Left kidney (tissue), 8 donors: ENCODE measurements around the gene ARID1B. TPM values are rescaled to one million over a fixed set of nuclear protein-coding genes. Genes with fewer than 3 reads are reported as not detected.

Experiments used
- DNase-seq: peaks from one replicate; pipeline ENCODE4 v3.0.0-alpha.2; 2013
- long read RNA-seq, 8 donors: transcript quantifications; one replicate each; lab custom pipeline, GENCODE V29; 2026
- polyA plus RNA-seq: library from polyadenylated mRNA; unstranded; fragments of 120-200 nt; gene quantifications from one replicate; pipeline ENCODE4 v1.2.1, GENCODE V29; 2013; ENCODE audit not compliant: insufficient read length

The ARID1B gene
- polyA plus RNA-seq, result 87.7 TPM
- long read RNA-seq, donor 1, full-length matches to known transcripts, result 73 of 111 reads
- long read RNA-seq, donor 1, partial matches to known transcripts, result 38 of 111 reads
- long read RNA-seq, donor 1, other reads (novel, unspliced or antisense), result 0 of 111 reads
- long read RNA-seq, donor 2, full-length matches to known transcripts, result 68 of 74 reads
- long read RNA-seq, donor 2, partial matches to known transcripts, result 6 of 74 reads
- long read RNA-seq, donor 2, other reads (novel, unspliced or antisense), result 0 of 74 reads
- long read RNA-seq, donor 3, full-length matches to known transcripts, result 73 of 82 reads
- long read RNA-seq, donor 3, partial matches to known transcripts, result 9 of 82 reads
- long read RNA-seq, donor 3, other reads (novel, unspliced or antisense), result 0 of 82 reads
- long read RNA-seq, donor 4, full-length matches to known transcripts, result 5 of 5 reads
- long read RNA-seq, donor 4, partial matches to known transcripts, result 0 of 5 reads
- long read RNA-seq, donor 4, other reads (novel, unspliced or antisense), result 0 of 5 reads
- long read RNA-seq, donor 5, full-length matches to known transcripts, result 45 of 50 reads
- long read RNA-seq, donor 5, partial matches to known transcripts, result 5 of 50 reads
- long read RNA-seq, donor 5, other reads (novel, unspliced or antisense), result 0 of 50 reads
- long read RNA-seq, donor 6, full-length matches to known transcripts, result 63 of 81 reads
- long read RNA-seq, donor 6, partial matches to known transcripts, result 18 of 81 reads
- long read RNA-seq, donor 6, other reads (novel, unspliced or antisense), result 0 of 81 reads
- long read RNA-seq, donor 7, full-length matches to known transcripts, result 69 of 80 reads
- long read RNA-seq, donor 7, partial matches to known transcripts, result 11 of 80 reads
- long read RNA-seq, donor 7, other reads (novel, unspliced or antisense), result 0 of 80 reads
- long read RNA-seq, donor 8, full-length matches to known transcripts, result 24 of 30 reads
- long read RNA-seq, donor 8, partial matches to known transcripts, result 6 of 30 reads
- long read RNA-seq, donor 8, other reads (novel, unspliced or antisense), result 0 of 30 reads

DNA sequence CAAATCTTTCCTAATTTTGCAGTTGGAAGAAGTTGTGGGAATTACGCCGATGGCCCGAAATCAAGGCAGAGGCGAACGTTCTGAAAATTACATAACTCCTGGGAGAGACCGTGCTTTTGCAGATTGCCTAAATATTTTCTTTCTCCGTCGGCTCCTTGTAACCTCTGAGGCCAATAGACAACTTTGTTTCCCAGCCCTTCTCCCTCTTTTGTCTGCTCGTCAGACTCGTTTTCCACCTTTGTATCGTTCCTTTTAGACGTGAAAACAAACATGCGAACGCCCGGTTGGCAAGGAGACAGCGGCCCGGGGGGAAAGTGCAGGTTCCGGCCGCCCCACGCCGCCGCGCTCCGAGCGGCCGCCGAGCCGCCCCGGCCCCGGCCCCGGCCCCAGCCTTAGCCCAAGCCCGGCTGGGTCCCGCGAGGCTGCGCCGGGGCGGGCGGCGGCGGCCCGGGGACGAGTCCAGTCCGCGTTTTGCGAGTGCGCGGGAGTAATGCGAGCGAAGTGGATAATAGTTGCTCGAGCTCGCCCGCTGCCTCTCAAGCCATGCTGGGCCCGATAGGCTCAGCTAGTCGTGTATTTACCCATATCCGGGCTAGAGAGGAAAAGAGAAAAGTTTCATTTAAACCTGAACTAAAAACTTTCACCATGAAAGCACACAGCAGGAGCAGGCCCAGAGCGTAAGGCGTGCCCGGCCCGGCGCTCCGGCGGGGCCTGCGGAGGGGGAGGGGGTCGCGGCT lies at the start of gene ARID1B:
Gene ARID1B (plus strand): TSS at position 539 of the 737 bp plus-strand sequence. CDS start 303 bp downstream, outside the sequence.
- peak; percentile 76 for DNase-seq

- no peak for DNase-seq
Measured at GRCh38 chr6:156727715-156728385, 49.3 kb upstream of the ARID1B start.

DNA sequence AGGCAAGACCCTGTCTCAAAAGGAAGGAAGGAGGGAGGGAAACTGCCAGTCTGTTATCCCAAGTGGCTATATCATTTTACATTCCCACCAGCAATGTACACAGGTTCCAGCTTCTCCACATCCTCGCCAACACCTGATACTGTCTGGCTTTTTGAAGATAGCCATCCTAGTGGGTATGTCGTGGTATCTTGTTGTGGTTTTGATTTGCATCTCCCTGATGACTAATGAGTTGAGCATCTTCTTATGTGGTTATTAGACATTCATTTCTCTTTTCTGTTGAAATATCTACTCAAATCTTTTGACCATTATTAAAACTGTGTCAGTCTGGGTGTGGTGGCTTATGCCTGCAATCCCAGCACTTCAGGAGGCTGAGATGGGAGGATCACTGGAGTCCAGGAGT lies 47.9 kb upstream of the ARID1B start:
- DNase-seq, result no peak

DNA sequence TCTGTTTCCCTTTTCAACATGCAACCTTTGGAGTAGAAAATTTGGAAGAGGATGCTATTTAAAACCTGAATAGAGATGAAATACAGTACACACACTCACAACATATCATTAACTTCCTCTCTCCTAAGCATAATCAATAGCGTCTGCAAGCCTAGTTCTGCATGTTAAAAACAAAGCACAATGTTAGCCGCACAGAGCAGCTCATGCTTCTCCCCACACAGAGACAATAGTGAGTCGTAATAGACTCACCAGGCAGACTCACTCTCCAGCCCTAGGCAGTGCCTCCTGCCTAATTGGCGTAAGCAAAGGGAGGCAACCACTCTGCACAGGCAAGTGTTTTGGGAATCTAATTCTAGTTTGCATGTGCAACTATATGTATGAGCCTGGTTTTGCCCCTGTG lies 45.8 kb upstream of the ARID1B start:
- DNase-seq, result no peak

DNA sequence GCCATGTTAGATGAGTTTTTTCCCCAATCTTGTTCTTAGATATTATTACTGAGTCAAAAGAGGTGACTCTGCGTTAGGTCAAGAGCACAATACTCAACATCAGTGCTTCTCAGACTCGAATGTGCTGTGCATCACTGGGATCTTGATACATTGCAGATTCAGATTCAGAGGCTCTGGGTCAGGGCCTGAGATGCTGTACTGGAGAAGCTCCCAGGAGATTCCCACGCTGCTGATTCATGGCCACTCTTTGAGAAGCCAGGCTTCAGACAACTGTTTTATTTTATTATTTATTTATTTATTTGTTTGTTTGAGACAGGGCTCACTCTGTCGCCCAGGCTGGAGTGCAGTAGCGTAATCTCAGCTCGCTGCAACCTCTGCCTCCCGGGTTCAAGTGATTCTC lies 41.4 kb upstream of the ARID1B start:
- DNase-seq, result no peak

DNA sequence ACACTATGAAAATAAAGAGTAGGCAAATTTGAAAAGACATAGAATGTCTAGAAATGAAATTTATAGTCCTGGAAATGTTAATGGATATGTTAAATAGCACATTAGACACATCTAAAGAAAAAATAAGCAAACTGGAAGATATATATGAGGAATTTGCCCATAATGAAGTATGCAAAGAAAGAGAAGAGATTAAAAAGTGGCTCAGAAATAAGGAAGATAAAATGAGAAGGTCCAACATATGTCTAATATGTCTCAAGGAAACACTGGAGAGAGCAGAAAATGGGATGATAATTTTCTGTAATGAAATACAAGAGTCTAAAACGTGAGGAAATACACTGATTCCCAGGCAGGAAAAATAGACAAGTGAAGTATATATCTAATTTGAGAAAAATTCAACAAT lies 36.6 kb upstream of the ARID1B start:
- DNase-seq, result no peak

- no peak for DNase-seq
Measured at GRCh38 chr6:156741287-156742073, 35.7 kb upstream of the ARID1B start.

DNA sequence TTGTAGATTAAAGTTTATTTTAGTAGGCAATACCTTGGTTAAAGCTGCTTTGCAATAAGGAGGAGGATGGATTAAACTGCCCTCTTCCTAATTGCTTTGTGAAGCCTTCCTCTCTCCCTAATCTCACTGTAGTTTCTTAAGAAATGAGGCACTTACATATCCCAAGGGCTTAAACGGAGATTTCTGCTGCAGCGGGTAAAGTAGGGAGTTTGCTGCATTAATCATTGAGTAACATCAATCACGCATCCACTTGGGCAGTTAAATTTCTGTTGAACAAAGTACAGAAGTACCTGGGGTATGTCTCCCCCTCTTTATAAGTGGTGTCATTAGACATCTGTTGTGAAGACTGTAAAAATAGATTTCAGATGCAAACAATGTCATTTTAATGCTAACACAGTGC lies 29.5 kb upstream of the ARID1B start:
- DNase-seq, result no peak

DNA sequence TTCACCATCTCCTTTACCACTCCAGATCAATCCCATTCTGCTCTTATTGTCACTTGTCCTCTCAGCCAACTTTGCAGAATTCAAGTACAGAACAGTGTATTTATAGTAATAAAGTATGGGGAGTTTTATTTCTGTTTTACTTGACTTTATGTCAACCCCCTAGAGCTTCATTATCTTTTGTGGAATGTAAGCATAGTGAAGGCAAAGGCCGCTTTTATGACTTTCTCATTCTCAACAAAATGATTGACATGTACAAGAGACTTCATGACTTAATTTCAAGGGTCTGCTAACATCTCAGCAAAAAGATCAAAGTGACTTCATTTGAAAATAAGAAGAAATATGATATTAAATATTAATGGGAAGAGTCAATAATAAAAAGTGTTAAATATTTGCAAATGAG lies 28.7 kb upstream of the ARID1B start:
- DNase-seq, result no peak

DNA sequence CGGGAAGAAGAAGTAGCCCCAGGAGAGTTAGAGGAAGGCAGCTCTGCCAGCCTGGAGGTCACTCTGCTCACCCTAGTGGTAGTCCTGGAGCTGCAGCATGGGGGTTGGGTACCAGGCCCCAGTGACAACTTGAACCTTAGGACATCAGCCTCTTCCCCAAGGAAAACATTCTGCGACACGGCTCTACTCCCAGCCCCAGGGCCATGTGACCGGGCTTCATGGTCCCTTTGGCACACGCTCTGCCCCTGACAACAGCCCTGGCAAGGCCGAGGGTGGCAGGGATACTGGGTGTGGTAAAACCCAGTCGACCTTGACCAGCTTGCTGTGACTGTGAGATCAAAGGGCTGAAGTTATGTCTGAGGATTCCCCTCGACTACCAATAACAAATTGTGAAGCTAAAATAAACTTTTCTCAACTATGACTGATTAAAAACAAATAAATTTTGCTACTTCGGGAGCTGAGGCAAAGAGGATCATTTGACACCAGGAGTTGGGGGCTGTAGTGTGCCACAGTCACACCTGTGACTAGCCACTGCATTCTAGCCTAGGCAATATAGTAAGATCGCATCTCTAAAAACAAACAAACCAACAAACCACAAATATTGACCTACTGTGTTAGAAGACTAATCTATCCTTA lies 24.4 kb upstream of the ARID1B start:
- peak; percentile 35 for DNase-seq

GRCh38 chr6:156756630-156757610 lies 20.3 kb upstream of the ARID1B start:
- no peak for DNase-seq

DNA sequence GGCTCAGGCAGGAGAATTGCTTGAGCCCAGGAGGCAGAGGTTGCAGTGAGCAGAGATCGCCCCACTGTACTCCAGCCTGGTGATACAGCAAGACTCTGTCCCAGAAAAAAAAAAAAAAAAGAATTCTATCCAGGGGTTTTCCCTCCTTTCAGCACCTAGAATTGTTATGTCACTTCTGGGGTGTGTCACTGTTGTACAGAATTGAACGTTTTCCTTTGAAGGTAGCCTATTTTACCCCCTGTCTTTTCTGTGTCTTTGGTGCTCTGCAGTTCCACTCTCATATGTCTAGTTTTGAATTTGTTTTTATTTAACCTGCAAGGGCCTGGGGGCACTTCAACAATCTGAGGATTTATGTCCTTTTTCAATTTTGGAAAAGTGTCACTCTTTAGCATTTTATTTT lies 19.3 kb upstream of the ARID1B start:
- DNase-seq, result no peak

DNA sequence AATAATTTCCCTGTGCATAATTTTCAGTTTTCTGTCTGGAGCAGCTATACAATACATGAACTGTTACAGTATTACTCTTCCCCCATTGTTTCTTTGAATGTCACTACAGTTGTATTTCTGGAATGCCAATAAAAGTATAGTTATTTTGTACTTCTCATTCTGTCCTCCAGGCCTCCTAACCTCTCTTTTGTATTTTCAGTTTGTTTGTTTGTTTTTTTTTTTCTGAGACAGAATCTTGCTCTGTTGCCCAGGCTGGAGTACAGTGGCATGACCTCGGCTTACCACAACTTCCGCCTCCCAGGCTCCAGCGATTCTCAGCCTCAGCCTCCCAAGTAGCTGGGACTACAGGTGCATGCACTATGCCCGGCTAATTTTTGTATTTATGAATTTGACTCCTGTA lies 16.8 kb upstream of the ARID1B start:
- DNase-seq, result no peak

GRCh38 chr6:156762547-156762946 lies 14.6 kb upstream of the ARID1B start:
- no peak for DNase-seq

DNA sequence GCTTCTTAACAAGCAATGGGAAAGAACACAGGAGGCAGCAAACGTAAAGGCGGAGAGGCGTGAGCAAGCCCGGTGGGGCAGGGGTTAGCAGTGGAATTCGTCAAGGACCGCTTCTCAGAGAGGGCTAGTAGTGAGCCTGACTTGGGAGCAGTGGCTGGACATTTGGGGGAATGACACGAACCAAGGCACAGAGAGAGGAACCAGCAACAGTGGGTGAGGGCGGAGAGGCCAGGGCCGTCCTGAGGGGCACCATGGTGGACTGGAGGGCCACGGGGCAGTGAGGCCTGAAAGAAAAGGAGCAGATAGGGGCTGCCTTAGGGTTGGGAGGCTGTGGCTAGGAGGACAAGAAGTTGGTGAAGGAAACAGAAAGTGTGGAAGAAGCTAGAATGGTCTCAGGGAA lies 12.1 kb upstream of the ARID1B start:
- no peak for DNase-seq

- no peak for DNase-seq
Measured at GRCh38 chr6:156767603-156768467, 9.3 kb upstream of the ARID1B start.

GRCh38 chr6:156771047-156771446 lies 6.1 kb upstream of the ARID1B start:
- no peak for DNase-seq

DNA sequence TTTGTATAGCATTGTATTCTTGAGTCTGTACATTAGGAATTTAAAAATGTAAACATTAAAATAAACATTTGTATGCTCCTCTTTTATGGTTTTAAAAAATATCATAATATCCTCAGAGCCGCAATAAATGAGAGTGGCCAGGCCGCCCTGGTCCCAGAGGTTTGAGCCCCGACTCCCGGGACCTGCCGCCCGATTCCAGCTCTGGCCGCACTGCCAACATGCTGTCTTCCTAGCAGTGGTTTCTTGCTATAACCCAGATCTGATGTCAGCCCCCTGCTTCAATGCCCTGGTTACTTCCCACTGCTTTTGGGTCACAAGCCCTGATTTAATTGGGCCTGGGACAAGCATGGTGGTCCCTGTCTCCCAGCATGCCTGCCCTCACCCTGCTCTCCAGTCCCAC lies 5.4 kb upstream of the ARID1B start:
- no peak for DNase-seq
